H1 (cell line): ENCODE measurements around the gene MFNG. TPM values are rescaled to one million over a fixed set of nuclear protein-coding genes. Genes with fewer than 3 reads are reported as not detected.

ENCODE experiments used
- CTCF ChIA-PET: fragments of 300-600 bp; sonication (Branson Sonifier 250); formaldehyde crosslinking; loops from one replicate; lab custom pipeline; 2021; ENCODE audit not compliant: partially characterized antibody; lab: Charles Lee
- POLR2A ChIA-PET: fragments of 300-600 bp; sonication (Branson Sonifier 250); formaldehyde crosslinking; loops from one replicate; lab custom pipeline; 2021; ENCODE audit warnings: inconsistent platforms; ENCODE audit not compliant: partially characterized antibody; lab: Charles Lee
- DNase-seq, 2 experiments: peaks; one replicate each; pipeline versions ENCODE4 v3.0.0 to v3.0.0-alpha.2; 2010 to 2022; ENCODE audit warnings: low spot score in 2 of 2, low read depth in 1 of 2, mixed read lengths in 1 of 2
- FAIRE-seq: peaks from 2 replicates; lab custom pipeline; 2011; peaks lifted over from hg19 to GRCh38; lab: Jason Lieb, UNC
- H2AFZ ChIP-seq: 2 replicates; pipeline ENCODE4 v1.8.1; 2012; ENCODE audit warnings: low read length, inconsistent platforms
- H2AK5ac ChIP-seq: 2 replicates; pipeline ENCODE4 v1.6.1; 2013; ENCODE audit warnings: low read depth, low read length
- H2BK120ac ChIP-seq: replicated peaks from 2 replicates; pipeline ENCODE3; 2013; ENCODE audit warnings: low read depth, low read length, inconsistent platforms
- H2BK12ac ChIP-seq: 2 replicates; pipeline ENCODE4 v1.6.1; 2013; ENCODE audit warnings: low read depth, low read length
- H2BK15ac ChIP-seq: 2 replicates; pipeline ENCODE4 v1.6.1; 2013; ENCODE audit warnings: low read length
- H2BK20ac ChIP-seq: 2 replicates; pipeline ENCODE4 v1.6.1; 2013; ENCODE audit warnings: low read length
- H2BK5ac ChIP-seq: 2 replicates; pipeline ENCODE4 v1.6.1; 2013; ENCODE audit warnings: low read depth, low read length
- H3K14ac ChIP-seq: 2 replicates; pipeline ENCODE4 v1.6.1; 2013; ENCODE audit warnings: inconsistent platforms; ENCODE audit not compliant: insufficient read length
- H3K18ac ChIP-seq: 2 replicates; pipeline ENCODE4 v1.6.1; 2013; ENCODE audit warnings: low read length; ENCODE audit errors: extremely low read depth
- H3K23ac ChIP-seq: 2 replicates; pipeline ENCODE4 v1.6.1; 2013; ENCODE audit warnings: inconsistent platforms; ENCODE audit not compliant: insufficient read length
- H3K23me2 ChIP-seq: 2 replicates; pipeline ENCODE4 v1.6.1; 2013; ENCODE audit warnings: low read depth, low read length
- H3K27ac ChIP-seq: 2 replicates; pipeline ENCODE4 v1.6.1; 2011; ENCODE audit warnings: low read depth, low read length, inconsistent platforms
- H3K27me3 ChIP-seq, 4 experiments: replicated peaks in 1 of 4; 1 replicate in 1 of 4; 2 replicates in 3 of 4; pipeline versions ENCODE4 v1.6.1 to v1.8.1; 2011 to 2013; ENCODE audit warnings: low read length in 3 of 4, mild to moderate bottlenecking in 3 of 4, inconsistent platforms in 2 of 4, mixed read lengths in 2 of 4, moderate library complexity in 1 of 4; ENCODE audit not compliant: control insufficient read depth in 3 of 4, insufficient read depth in 3 of 4; ENCODE audit errors: extremely low read depth in 1 of 4
- H3K36me3 ChIP-seq, 4 experiments: 2 replicates each; pipeline versions ENCODE4 v1.6.1 to v1.8.1; 2011 to 2013; ENCODE audit warnings: mild to moderate bottlenecking in 4 of 4, low read length in 3 of 4, moderate library complexity in 2 of 4, control low read depth in 1 of 4, inconsistent platforms in 1 of 4; ENCODE audit not compliant: insufficient read depth in 4 of 4, control insufficient read depth in 2 of 4
- H3K4ac ChIP-seq: replicated peaks from 2 replicates; pipeline ENCODE3; 2013; ENCODE audit warnings: low read length, low read depth, mixed read lengths, inconsistent platforms; ENCODE audit not compliant: insufficient read length
- H3K4me1 ChIP-seq, 4 experiments: replicated peaks in 1 of 4; 1 replicate in 1 of 4; 2 replicates in 3 of 4; pipeline versions ENCODE4 v1.6.1 to v1.8.1; 2011 to 2013; ENCODE audit warnings: low read length in 3 of 4, inconsistent platforms in 2 of 4, mixed read lengths in 1 of 4; ENCODE audit not compliant: insufficient read depth in 4 of 4, control insufficient read depth in 3 of 4
- H3K4me2 ChIP-seq, 2 experiments: 2 replicates each; pipeline versions ENCODE4 v1.6.1 to v1.8.1; 2011 to 2013; ENCODE audit warnings: low read depth in 2 of 2, low read length in 2 of 2, control low read depth in 1 of 2, inconsistent platforms in 1 of 2, mild to moderate bottlenecking in 1 of 2; ENCODE audit not compliant: insufficient read depth in 1 of 2
- H3K4me3 ChIP-seq, 4 experiments: fragments of 200-600, 300-600 bp in 1 of 4; sonication (generic), shearing (Covaris generic), sonication (Bioruptor Twin) in 1 of 4; 2 replicates each; pipeline versions ENCODE4 v1.5.1 to v1.8.1; 2011 to 2016; ENCODE audit warnings: low read length in 4 of 4, low read depth in 3 of 4, control low read depth in 2 of 4, inconsistent platforms in 2 of 4, mild to moderate bottlenecking in 2 of 4, mixed read lengths in 1 of 4, moderate library complexity in 1 of 4; ENCODE audit not compliant: insufficient read depth in 2 of 4; ENCODE audit errors: extremely low read depth in 1 of 4
- H3K56ac ChIP-seq: replicated peaks from 2 replicates; pipeline ENCODE3; 2013; ENCODE audit warnings: low read depth, mild to moderate bottlenecking, mixed read lengths, low read length, inconsistent platforms; ENCODE audit not compliant: insufficient read length
- H3K79me1 ChIP-seq: 2 replicates; pipeline ENCODE4 v1.6.1; 2013; ENCODE audit warnings: low read depth, low read length, control low read depth
- H3K79me2 ChIP-seq, 2 experiments: 2 replicates each; pipeline versions ENCODE4 v1.6.1 to v1.8.1; 2012 to 2013; ENCODE audit warnings: low read length in 2 of 2, mild to moderate bottlenecking in 2 of 2, inconsistent platforms in 1 of 2; ENCODE audit not compliant: insufficient read depth in 2 of 2, control insufficient read depth in 1 of 2
- H3K9ac ChIP-seq, 4 experiments: replicated peaks in 1 of 4; 1 replicate in 1 of 4; 2 replicates in 3 of 4; pipeline versions ENCODE4 v1.6.1 to v1.8.1; 2011 to 2013; ENCODE audit warnings: low read depth in 3 of 4, low read length in 3 of 4, control low read depth in 2 of 4, mild to moderate bottlenecking in 2 of 4, moderate library complexity in 2 of 4, inconsistent platforms in 1 of 4; ENCODE audit errors: extremely low read depth in 1 of 4
- H3K9me3 ChIP-seq, 2 experiments: 2 replicates each; pipeline versions ENCODE4 v1.6.1 to v1.8.1; 2012 to 2013; ENCODE audit warnings: mild to moderate bottlenecking in 2 of 2, moderate library complexity in 2 of 2, control low read depth in 1 of 2, inconsistent platforms in 1 of 2, low read depth in 1 of 2, low read length in 1 of 2, mixed read lengths in 1 of 2; ENCODE audit not compliant: insufficient read depth in 2 of 2
- H4K20me1 ChIP-seq, 2 experiments: replicated peaks in 1 of 2; 2 replicates each; pipeline versions ENCODE3 to v1.8.1; 2011 to 2013; ENCODE audit warnings: inconsistent platforms in 2 of 2, low read length in 2 of 2, mild to moderate bottlenecking in 1 of 2; ENCODE audit not compliant: insufficient read depth in 2 of 2, control insufficient read depth in 1 of 2
- H4K5ac ChIP-seq: 2 replicates; pipeline ENCODE4 v1.6.1; 2013; ENCODE audit warnings: low read length, low read depth, mixed read lengths, inconsistent platforms; ENCODE audit not compliant: insufficient read length
- H4K8ac ChIP-seq: 2 replicates; pipeline ENCODE4 v1.8.0; 2013; ENCODE audit warnings: mild to moderate bottlenecking, moderate library complexity, low read length, inconsistent platforms; ENCODE audit not compliant: insufficient read depth; ENCODE audit errors: extremely low read depth
- H4K91ac ChIP-seq: replicated peaks from 2 replicates; pipeline ENCODE3; 2013; ENCODE audit warnings: low read length, mixed read lengths, inconsistent platforms; ENCODE audit not compliant: insufficient read length
- BCL11A ChIP-seq, 2 experiments: IDR thresholded peaks; one replicate each; pipeline ENCODE4 v1.6.1; 2011; ENCODE audit warnings: low read depth in 2 of 2, low read length in 2 of 2, mild to moderate bottlenecking in 2 of 2
- HDAC2 ChIP-seq, 2 experiments: fragments of 300-600 bp in 1 of 2; sonication (generic) in 1 of 2; IDR thresholded peaks; 2 replicates each; pipeline ENCODE4 v1.6.1; 2011 to 2012; ENCODE audit warnings: low read depth in 2 of 2, low read length in 2 of 2, mild to moderate bottlenecking in 2 of 2, moderate library complexity in 2 of 2, borderline replicate concordance in 1 of 2, inconsistent platforms in 1 of 2
- KDM5A ChIP-seq: fragments of 200-600 bp; IDR thresholded peaks from 2 replicates; pipeline ENCODE4 v1.7.1; 2012; ENCODE audit warnings: mild to moderate bottlenecking, low read length, inconsistent platforms, mixed read lengths
- RAD21 ChIP-seq, 2 experiments: IDR thresholded peaks in 1 of 2; conservative IDR thresholded peaks in 1 of 2; 2 replicates each; pipeline ENCODE4 v1.6.1; 2011; ENCODE audit warnings: low read depth in 2 of 2, low read length in 2 of 2, improper control_type of control experiment in 1 of 2, inconsistent platforms in 1 of 2, mild to moderate bottlenecking in 1 of 2, moderate library complexity in 1 of 2
- WGBS, 2 experiments: shearing (Covaris generic) in 1 of 2; methylation state at CpG; one replicate each; pipeline versions ENCODE4 v1.1.6 to v1.1.7; 2013 to 2015; ENCODE audit warnings: low lambda C conversion rate in 2 of 2, mixed read lengths in 2 of 2, inconsistent platforms in 1 of 2, low coverage in 1 of 2, missing lambda C conversion rate in 1 of 2; ENCODE audit not compliant: insufficient replicate concordance in 2 of 2, insufficient coverage in 1 of 2, insufficient read length in 1 of 2; ENCODE audit errors: extremely low coverage in 1 of 2, missing lambda C conversion rate in 1 of 2; 5-methylcytosine and 5-hydroxymethylcytosine counted together
- polyA plus RNA-seq, 7 experiments: library from polyadenylated mRNA; depleted of rRNA in 3 of 7; stranded (reverse) in 5 of 7; unstranded in 2 of 7; fragments of >200 nt in 5 of 7; fragments of 200-250 nt in 2 of 7; gene quantifications; 1 replicate in 5 of 7; 2 replicates in 1 of 7; 4 replicates in 1 of 7; pipeline versions ENCODE4 v1.2.1 to v1.2.3, GENCODE V29; 2011 to 2013; ENCODE audit warnings: missing spikeins in 2 of 7, mixed read lengths in 2 of 7
- total RNA-seq: library from RNA; stranded (reverse); fragmentation: NEBNext Ultra II Directional; extraction: Animal tissue kit (Norgen Biotek cat#: 25700); gene quantifications from 2 replicates; pipeline ENCODE4 v1.2.1, GENCODE V29; 2021
- TF ChIP-seq, protein P1 (sequence below): IDR thresholded peaks from 2 replicates; pipeline ENCODE4 v1.6.1; 2012; ENCODE audit warnings: inconsistent platforms
- TF ChIP-seq, protein P2 (sequence below), 3 experiments: IDR thresholded peaks; 1 replicate in 2 of 3; 2 replicates in 1 of 3; pipeline versions ENCODE4 v1.5.1 to v1.6.1; 2011; ENCODE audit warnings: low read length in 3 of 3, mild to moderate bottlenecking in 3 of 3, inconsistent platforms in 2 of 3, low read depth in 1 of 3, moderate library complexity in 1 of 3; ENCODE audit not compliant: insufficient read depth in 1 of 3; ENCODE audit errors: control extremely low read depth in 1 of 3

The MFNG gene
- total and polyA plus RNA-seq, 2 of the 8 experiments (the other 6 are each of a cell fraction or from before 2014, with no cell fraction given) = 1.7 to 5.5 TPM

- POLR2A ChIA-PET = interaction anchor here (1.8 kb wide), 1 partner anchor 82 kb away, joined by 3 read pairs; no protein-coding TSS in a partner anchor
- no peak overlapping the region for H2AFZ ChIP-seq
- no peak overlapping the region for H3K23ac ChIP-seq
- H3K9me3 ChIP-seq = no peaks in the 10 kb centered on the region
- no peaks in the 10 kb centered on the region for H4K20me1 ChIP-seq
- H3K4me2 ChIP-seq = no peak overlapping the region
- H3K23me2 ChIP-seq = no peaks in the 10 kb centered on the region
- no peaks in the 10 kb centered on the region for H3K79me2 ChIP-seq
- H3K4ac ChIP-seq = no peak overlapping the region
- H3K36me3 ChIP-seq = no peaks in the 10 kb centered on the region
- H4K91ac ChIP-seq = no peak overlapping the region
- no peak overlapping the region for H2BK20ac ChIP-seq
- no peak overlapping the region for H3K56ac ChIP-seq
- H2BK12ac ChIP-seq = peak overlapping the region; percentile 80; the same call in 1 of the 2 replicates
- H3K18ac ChIP-seq = peak overlapping the region; percentile 32; the same call in 1 of the 2 replicates
- H3K4me1 ChIP-seq = peaks cover 0 to 13% (median 9%) of the 10 kb centered on the region in 4 experiments; a peak in 6 of 7 replicates
- no peak overlapping the region for H2AK5ac ChIP-seq
- H3K79me1 ChIP-seq = no peaks in the 10 kb centered on the region
- no peaks in the 10 kb centered on the region for H3K27me3 ChIP-seq
- no peak overlapping the region for H3K4me3 ChIP-seq
- H2BK5ac ChIP-seq = 0 out of 2 replicates have a peak overlapping the region, but pooled peaks have one; percentile 2
- no peak overlapping the region for H3K9ac ChIP-seq
- peak overlapping the region; percentile 63; the same call in 1 of the 2 replicates for H4K8ac ChIP-seq
- FAIRE-seq (peak; percentile 95), DNase-seq (peak; percentile 46 to 84)
- no peak overlapping the region for H4K5ac ChIP-seq
- no peak overlapping the region for H3K27ac ChIP-seq
- no peak overlapping the region for H2BK120ac ChIP-seq
- 66% methylated on average over 22 of the region's 24 CpGs; no CpG with 5 or more reads in 1 of the 2 experiments for WGBS, 2 experiments
- CTCF ChIA-PET = interaction anchor here (0.8 to 21.5 kb wide), 18 partner anchors 8 to 193 kb away, joined by 3 to 312 read pairs (median 4); partner anchors contain the start of genes MFNG and NOL12
- H3K14ac ChIP-seq = no peak overlapping the region
- peak overlapping the region; percentile 72; the same call in 1 of the 2 replicates for H2BK15ac ChIP-seq
- TF ChIP-seq BCL11A (IDR thresholded peaks at IDR 0.05; ENCODE audit: low read depth in 2 of 2, low read length in 2 of 2) = no peak
- no peak for TF ChIP-seq KDM5A
- peak; percentile 43 to 63 for TF ChIP-seq RAD21 (IDR thresholded peaks at IDR 0.05 in 1 of 2, conservative IDR thresholded peaks at IDR 0.05 in 1 of 2; ENCODE audit: low read depth in 2 of 2, low read length in 2 of 2)
- TF ChIP-seq, protein P1, sequence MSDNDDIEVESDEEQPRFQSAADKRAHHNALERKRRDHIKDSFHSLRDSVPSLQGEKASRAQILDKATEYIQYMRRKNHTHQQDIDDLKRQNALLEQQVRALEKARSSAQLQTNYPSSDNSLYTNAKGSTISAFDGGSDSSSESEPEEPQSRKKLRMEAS = 0 out of 2 replicates have a peak, but pooled peaks have one; percentile 16
- TF ChIP-seq HDAC2 (IDR thresholded peaks at IDR 0.05; ENCODE audit: borderline replicate concordance in 1 of 2, low read depth in 2 of 2, low read length in 2 of 2) = peak in 1 of 2 experiments; percentile 93; a peak in 1 of 4 replicates
- TF ChIP-seq, protein P2, sequence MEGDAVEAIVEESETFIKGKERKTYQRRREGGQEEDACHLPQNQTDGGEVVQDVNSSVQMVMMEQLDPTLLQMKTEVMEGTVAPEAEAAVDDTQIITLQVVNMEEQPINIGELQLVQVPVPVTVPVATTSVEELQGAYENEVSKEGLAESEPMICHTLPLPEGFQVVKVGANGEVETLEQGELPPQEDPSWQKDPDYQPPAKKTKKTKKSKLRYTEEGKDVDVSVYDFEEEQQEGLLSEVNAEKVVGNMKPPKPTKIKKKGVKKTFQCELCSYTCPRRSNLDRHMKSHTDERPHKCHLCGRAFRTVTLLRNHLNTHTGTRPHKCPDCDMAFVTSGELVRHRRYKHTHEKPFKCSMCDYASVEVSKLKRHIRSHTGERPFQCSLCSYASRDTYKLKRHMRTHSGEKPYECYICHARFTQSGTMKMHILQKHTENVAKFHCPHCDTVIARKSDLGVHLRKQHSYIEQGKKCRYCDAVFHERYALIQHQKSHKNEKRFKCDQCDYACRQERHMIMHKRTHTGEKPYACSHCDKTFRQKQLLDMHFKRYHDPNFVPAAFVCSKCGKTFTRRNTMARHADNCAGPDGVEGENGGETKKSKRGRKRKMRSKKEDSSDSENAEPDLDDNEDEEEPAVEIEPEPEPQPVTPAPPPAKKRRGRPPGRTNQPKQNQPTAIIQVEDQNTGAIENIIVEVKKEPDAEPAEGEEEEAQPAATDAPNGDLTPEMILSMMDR (IDR thresholded peaks at IDR 0.05; ENCODE audit: control extremely low read depth in 1 of 3, insufficient read depth in 1 of 3, low read depth in 1 of 3, low read length in 3 of 3) = peak; percentile 68 to 90 (median 76)
These were observed 6.5 kb upstream of the MFNG start for GRCh38 chr22:37492428-37493344.
